Activated CD4-positive, alpha-beta T cell treated with anti-CD3 and anti-CD28 coated beads, Interleukin-2, amount 10 ng/mL, durations not matched to agents 24 days and 14 days (primary cell): ENCODE results near the gene KIAA1143. TPM values are rescaled to one million over a fixed set of nuclear protein-coding genes. Genes with fewer than 3 reads are reported as not detected.
A peak's percentile ranks its signal among the peaks of the same experiment; 100 is the strongest.

Experiments used
- DNase-seq: peaks from one replicate; pipeline ENCODE4 v3.0.0; 2022
- H3K27ac Mint-ChIP-seq: one replicate; pipeline ENCODE4 v1.8.0; 2022; ENCODE audit warnings: mild to moderate bottlenecking, mixed read lengths
- H3K27me3 Mint-ChIP-seq: one replicate; pipeline ENCODE4 v1.8.0; 2022; ENCODE audit warnings: mixed read lengths
- H3K36me3 Mint-ChIP-seq: one replicate; pipeline ENCODE4 v1.8.0; 2022; ENCODE audit warnings: low read depth, mild to moderate bottlenecking, mixed read lengths
- H3K4me1 Mint-ChIP-seq: one replicate; pipeline ENCODE4 v1.8.0; 2021; ENCODE audit warnings: mixed read lengths
- H3K4me3 Mint-ChIP-seq: one replicate; pipeline ENCODE4 v1.8.0; 2022; ENCODE audit warnings: mild to moderate bottlenecking, moderate library complexity, mixed read lengths
- H3K9me3 Mint-ChIP-seq: one replicate; pipeline ENCODE4 v1.8.0; 2021; ENCODE audit warnings: mixed read lengths
- intact Hi-C: fragments of 100-400 bp; cut with micrococcal nuclease; formaldehyde crosslinking; loops from one replicate; pipeline ENCODE4 v1.15.1; 2023
- total RNA-seq: library from RNA; stranded (reverse); gene quantifications from 2 replicates; pipeline ENCODE4 v1.2.3, GENCODE V29; 2022

Gene KIAA1143
- total RNA-seq, 1 donor from 2014 or later, result 40.7 TPM

- DNase-seq, result peak; percentile 93
- Mint-ChIP-seq H3K36me3 (peaks cover 37% of the 10 kb centered on the region), H3K27ac (peak within 1 kb of the TSS; percentile 81), H3K4me1 (peaks cover 7% of the 10 kb centered on the region), H3K9me3 (peaks cover 35% of the 10 kb centered on the region), H3K27me3 (no peaks in the 10 kb centered on the region), H3K4me3 (peak within 1 kb of the TSS; percentile 95)
- intact Hi-C loops, result loop anchor here (1.0 kb wide), 2 partner anchors 17 to 32 kb away; partner anchors contain the start of genes KIAA1143, KIF15 and ZNF502
Observed at GRCh38 chr3:44729384-44729910, 32.0 kb downstream of the KIAA1143 start, which contains the start of gene ZNF501. Gene ZNF501, plus strand, starts transcription at chr3:44729635. Its CDS starts 4,787 bp downstream, at chr3:44734422.

GRCh38 chr3:44722103-44722401, 39.4 kb downstream of the KIAA1143 start:
- Mint-ChIP-seq H3K4me1 (no peaks in the 10 kb centered on the region), H3K4me3 (no peak overlapping the region), H3K27me3 (no peaks in the 10 kb centered on the region), H3K9me3 (peaks cover 26% of the 10 kb centered on the region), H3K27ac (no peak overlapping the region), H3K36me3 (peaks cover 24% of the 10 kb centered on the region)
- intact Hi-C loops, result no loop called here
- no peak for DNase-seq

- intact Hi-C loops, result no loop called here
- peaks cover 30% of the 10 kb centered on the region for H3K9me3 Mint-ChIP-seq
- no peak overlapping the region for H3K27ac Mint-ChIP-seq
- no peaks in the 10 kb centered on the region for H3K27me3 Mint-ChIP-seq
- H3K4me1 Mint-ChIP-seq, result no peaks in the 10 kb centered on the region
- DNase-seq, result no peak
- H3K4me3 Mint-ChIP-seq, result no peak overlapping the region
- peaks cover 24% of the 10 kb centered on the region for H3K36me3 Mint-ChIP-seq
Observed at GRCh38 chr3:44721231-44722102, 40.0 kb downstream of the KIAA1143 start.

- Mint-ChIP-seq H3K4me3 (peak within 1 kb of the TSS; percentile 83), H3K36me3 (peaks cover 11% of the 10 kb centered on the region), H3K9me3 (peaks cover 41% of the 10 kb centered on the region), H3K27me3 (peaks cover 2% of the 10 kb centered on the region), H3K27ac (no peak within 1 kb of the TSS), H3K4me1 (peaks cover 4% of the 10 kb centered on the region)
- intact Hi-C loops, result loop anchor here (1.0 kb wide), 1 partner anchor 17 kb away; the partner anchor contains the start of gene ZNF501
- DNase-seq, result peak; percentile 73
Observed at GRCh38 chr3:44712455-44713075, 48.9 kb downstream of the KIAA1143 start, which contains the start of gene ZNF502. Gene ZNF502, plus strand, starts transcription at chr3:44712660. Its CDS starts 7,602 bp downstream, at chr3:44720262.

Other genes starting within 250 kb of the KIAA1143 start
- gene ZKSCAN7, start 206.4 kb downstream of the KIAA1143 start, total RNA-seq, result 0.79 and 0.90 TPM in 2 replicates
- 0.17 and 0.30 TPM in 2 replicates for gene ZNF660, start 176.7 kb downstream of the KIAA1143 start, total RNA-seq
- gene ZNF197, start 136.6 kb downstream of the KIAA1143 start, total RNA-seq, result 10.5 and 10.7 TPM in 2 replicates
- gene ZNF35, start 112.9 kb downstream of the KIAA1143 start, total RNA-seq, result 4.7 and 4.8 TPM in 2 replicates
- gene ZNF502, start 49.0 kb downstream of the KIAA1143 start, total RNA-seq, result 0.47 and 0.82 TPM in 2 replicates
- 1.1 and 1.4 TPM in 2 replicates for gene ZNF501, start 32.0 kb downstream of the KIAA1143 start, total RNA-seq
- 26.5 and 28.3 TPM in 2 replicates for gene KIF15, start 175 bp upstream of the KIAA1143 start, total RNA-seq
- 11.6 and 13.0 TPM in 2 replicates for gene TMEM42, start 100.3 kb upstream of the KIAA1143 start, total RNA-seq
- gene TGM4, start 113.0 kb upstream of the KIAA1143 start, total RNA-seq, result not detected in 2 replicates
- gene ZDHHC3, start 214.6 kb upstream of the KIAA1143 start, total RNA-seq, result 42.0 and 46.2 TPM in 2 replicates
- 95.5 and 97.9 TPM in 2 replicates for gene EXOSC7, start 214.6 kb upstream of the KIAA1143 start, total RNA-seq